Calu3 (cell line): ENCODE results near the gene PRSS38. TPM values are rescaled to one million over a fixed set of nuclear protein-coding genes. Genes with fewer than 3 reads are reported as not detected.

Source experiments
- BruUV-seq: library from RNA; stranded (reverse); fragments of 400-500 nt; replicated peaks from 2 replicates; lab custom pipeline; 2021; lab: Mats Ljungman, UMichigan
- CTCF ChIA-PET: fragments of 300-600 bp; sonication (Branson Sonifier 250); formaldehyde crosslinking; loops from one replicate; lab custom pipeline; 2022; ENCODE audit warnings: antibody characterized with exemption; lab: Charles Lee
- DNase-seq: peaks from one replicate; pipeline ENCODE4 v3.0.0; 2022
- H3K27ac Mint-ChIP-seq: one replicate; pipeline ENCODE4 v1.8.0; 2022; ENCODE audit warnings: mixed read lengths; ENCODE audit not compliant: unreplicated experiment
- H3K27me3 Mint-ChIP-seq: one replicate; pipeline ENCODE4 v1.8.0; 2022; ENCODE audit warnings: mixed read lengths; ENCODE audit not compliant: unreplicated experiment
- H3K36me3 Mint-ChIP-seq: one replicate; pipeline ENCODE4 v1.8.0; 2022; ENCODE audit warnings: mild to moderate bottlenecking, moderate library complexity, mixed read lengths; ENCODE audit not compliant: insufficient read depth, unreplicated experiment
- H3K4me1 Mint-ChIP-seq: one replicate; pipeline ENCODE4 v1.8.0; 2022; ENCODE audit warnings: mild to moderate bottlenecking, low read depth, mixed read lengths; ENCODE audit not compliant: unreplicated experiment
- H3K4me3 Mint-ChIP-seq: one replicate; pipeline ENCODE4 v1.8.0; 2022; ENCODE audit warnings: mild to moderate bottlenecking, low read depth, moderate library complexity, mixed read lengths; ENCODE audit not compliant: unreplicated experiment
- H3K9me3 Mint-ChIP-seq: one replicate; pipeline ENCODE4 v1.8.0; 2022; ENCODE audit warnings: low read depth, mixed read lengths; ENCODE audit not compliant: unreplicated experiment
- intact Hi-C: fragments of 100-400 bp; cut with micrococcal nuclease; formaldehyde crosslinking; loops from one replicate; pipeline ENCODE4 v1.10.0; 2022; ENCODE audit not compliant: unreplicated experiment
- total RNA-seq: library from RNA; stranded (reverse); gene quantifications from 2 replicates; pipeline ENCODE4 v1.2.3, GENCODE V29; 2022
- TF ChIP-seq, protein P1 (sequence below): fragments of 200-600 bp; IDR thresholded peaks from one replicate; pipeline ENCODE4 v1.8.0; 2022; ENCODE audit warnings: antibody characterized with exemption; ENCODE audit not compliant: unreplicated experiment

Gene PRSS38
- total RNA-seq, 1 experiment from 2014 or later, result not detected

DNA sequence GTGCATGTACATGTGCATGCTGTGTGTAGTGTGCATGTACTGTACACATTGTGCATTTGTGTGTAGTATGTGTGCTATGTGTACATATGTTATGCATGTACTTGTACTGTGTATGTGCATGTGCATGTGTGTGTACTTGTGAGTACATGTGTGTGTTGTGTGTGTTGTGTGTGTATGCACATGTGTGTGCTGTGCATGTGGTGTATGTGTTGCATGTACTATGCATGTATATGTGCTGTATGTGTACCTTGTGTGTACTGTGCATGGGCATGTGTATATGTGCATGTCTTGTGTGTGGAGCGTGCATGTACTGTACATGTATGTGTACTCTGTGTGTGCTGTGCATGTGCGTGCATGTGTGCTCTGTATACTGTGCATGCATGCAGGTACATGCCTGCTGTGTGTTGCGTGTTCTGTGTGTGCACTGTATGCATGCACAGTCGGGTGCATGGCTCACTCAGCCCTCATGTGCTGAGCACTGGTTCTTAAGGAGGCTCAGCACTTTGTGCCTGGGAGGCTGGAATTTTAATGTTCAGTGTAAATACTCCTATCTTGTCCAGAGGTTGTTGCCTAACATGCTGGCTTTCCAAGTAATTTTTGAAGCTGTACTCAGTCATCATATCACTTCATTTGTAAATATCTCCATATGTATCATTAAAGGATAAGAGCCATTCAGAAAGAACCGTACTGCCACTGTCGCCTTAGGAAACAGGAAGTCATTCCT is 47.9 kb upstream of the PRSS38 start:
- intact Hi-C loops, result no loop called here
- CTCF ChIA-PET, result no interaction called here
- no peaks in the 10 kb centered on the region for H3K9me3 Mint-ChIP-seq
- no peak for DNase-seq
- H3K36me3 Mint-ChIP-seq, result no peaks in the 10 kb centered on the region
- no peak overlapping the region for H3K4me3 Mint-ChIP-seq
- H3K27ac Mint-ChIP-seq, result no peak overlapping the region
- peaks cover 4% of the 10 kb centered on the region for H3K4me1 Mint-ChIP-seq
- no TSS peak for BruUV-seq
- H3K27me3 Mint-ChIP-seq, result no peaks in the 10 kb centered on the region
- TF ChIP-seq, protein P1, sequence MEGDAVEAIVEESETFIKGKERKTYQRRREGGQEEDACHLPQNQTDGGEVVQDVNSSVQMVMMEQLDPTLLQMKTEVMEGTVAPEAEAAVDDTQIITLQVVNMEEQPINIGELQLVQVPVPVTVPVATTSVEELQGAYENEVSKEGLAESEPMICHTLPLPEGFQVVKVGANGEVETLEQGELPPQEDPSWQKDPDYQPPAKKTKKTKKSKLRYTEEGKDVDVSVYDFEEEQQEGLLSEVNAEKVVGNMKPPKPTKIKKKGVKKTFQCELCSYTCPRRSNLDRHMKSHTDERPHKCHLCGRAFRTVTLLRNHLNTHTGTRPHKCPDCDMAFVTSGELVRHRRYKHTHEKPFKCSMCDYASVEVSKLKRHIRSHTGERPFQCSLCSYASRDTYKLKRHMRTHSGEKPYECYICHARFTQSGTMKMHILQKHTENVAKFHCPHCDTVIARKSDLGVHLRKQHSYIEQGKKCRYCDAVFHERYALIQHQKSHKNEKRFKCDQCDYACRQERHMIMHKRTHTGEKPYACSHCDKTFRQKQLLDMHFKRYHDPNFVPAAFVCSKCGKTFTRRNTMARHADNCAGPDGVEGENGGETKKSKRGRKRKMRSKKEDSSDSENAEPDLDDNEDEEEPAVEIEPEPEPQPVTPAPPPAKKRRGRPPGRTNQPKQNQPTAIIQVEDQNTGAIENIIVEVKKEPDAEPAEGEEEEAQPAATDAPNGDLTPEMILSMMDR, result no peak

DNA sequence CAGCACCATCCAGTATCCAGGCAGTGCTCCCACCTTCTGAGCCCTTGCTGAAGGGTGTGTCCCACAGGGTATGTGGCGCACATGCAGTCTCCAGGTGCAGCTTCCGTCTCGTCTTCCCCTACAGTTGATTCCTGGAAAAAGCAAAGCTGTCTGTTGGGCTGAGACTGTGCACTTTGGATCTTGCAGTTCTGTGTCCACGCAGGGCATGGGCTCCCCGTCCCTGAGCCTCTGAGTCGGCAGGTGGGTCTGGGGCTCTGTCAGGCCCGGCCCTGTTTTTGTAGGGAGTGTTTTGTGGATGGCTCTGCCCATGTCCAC is 47.4 kb upstream of the PRSS38 start:
- no peaks in the 10 kb centered on the region for H3K36me3 Mint-ChIP-seq
- intact Hi-C loops, result no loop called here

DNA sequence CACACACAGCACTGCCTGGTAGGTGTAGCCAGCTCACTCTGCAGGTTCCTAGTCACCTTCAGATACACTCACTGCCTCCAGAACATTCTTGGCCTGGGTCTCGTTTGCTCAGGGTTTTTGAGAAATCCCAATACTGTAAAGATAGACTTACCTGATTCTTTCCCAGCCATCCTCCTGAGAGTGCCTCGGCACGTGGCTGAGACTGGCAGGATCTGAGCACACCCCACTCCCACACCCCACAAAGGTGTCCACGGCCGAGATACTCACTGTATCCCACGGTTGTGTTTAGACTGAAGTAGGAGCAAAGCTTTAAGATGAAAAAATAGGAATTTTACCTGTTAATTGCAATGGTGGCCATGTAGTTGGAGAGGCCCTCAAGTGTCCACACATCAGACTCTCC is 46.8 kb upstream of the PRSS38 start:
- intact Hi-C loops, result no loop called here
- H3K4me1 Mint-ChIP-seq, result no peaks in the 10 kb centered on the region
- no peak for DNase-seq
- no peaks in the 10 kb centered on the region for H3K9me3 Mint-ChIP-seq
- BruUV-seq, result no TSS peak
- H3K27ac Mint-ChIP-seq, result no peak overlapping the region
- TF ChIP-seq, protein P1, result no peak
- CTCF ChIA-PET, result no interaction called here
- H3K4me3 Mint-ChIP-seq, result no peak overlapping the region
- no peaks in the 10 kb centered on the region for H3K27me3 Mint-ChIP-seq
- no peaks in the 10 kb centered on the region for H3K36me3 Mint-ChIP-seq

More for the DNA sequence above, 47.4 kb upstream of the PRSS38 start:
- Mint-ChIP-seq H3K27me3 (no peaks in the 10 kb centered on the region), H3K4me1 (no peaks in the 10 kb centered on the region), H3K4me3 (no peak overlapping the region), H3K9me3 (no peaks in the 10 kb centered on the region), H3K27ac (no peak overlapping the region)
- DNase-seq, result no peak
- TF ChIP-seq, protein P1, result no peak
- no TSS peak for BruUV-seq
- CTCF ChIA-PET, result no interaction called here

DNA sequence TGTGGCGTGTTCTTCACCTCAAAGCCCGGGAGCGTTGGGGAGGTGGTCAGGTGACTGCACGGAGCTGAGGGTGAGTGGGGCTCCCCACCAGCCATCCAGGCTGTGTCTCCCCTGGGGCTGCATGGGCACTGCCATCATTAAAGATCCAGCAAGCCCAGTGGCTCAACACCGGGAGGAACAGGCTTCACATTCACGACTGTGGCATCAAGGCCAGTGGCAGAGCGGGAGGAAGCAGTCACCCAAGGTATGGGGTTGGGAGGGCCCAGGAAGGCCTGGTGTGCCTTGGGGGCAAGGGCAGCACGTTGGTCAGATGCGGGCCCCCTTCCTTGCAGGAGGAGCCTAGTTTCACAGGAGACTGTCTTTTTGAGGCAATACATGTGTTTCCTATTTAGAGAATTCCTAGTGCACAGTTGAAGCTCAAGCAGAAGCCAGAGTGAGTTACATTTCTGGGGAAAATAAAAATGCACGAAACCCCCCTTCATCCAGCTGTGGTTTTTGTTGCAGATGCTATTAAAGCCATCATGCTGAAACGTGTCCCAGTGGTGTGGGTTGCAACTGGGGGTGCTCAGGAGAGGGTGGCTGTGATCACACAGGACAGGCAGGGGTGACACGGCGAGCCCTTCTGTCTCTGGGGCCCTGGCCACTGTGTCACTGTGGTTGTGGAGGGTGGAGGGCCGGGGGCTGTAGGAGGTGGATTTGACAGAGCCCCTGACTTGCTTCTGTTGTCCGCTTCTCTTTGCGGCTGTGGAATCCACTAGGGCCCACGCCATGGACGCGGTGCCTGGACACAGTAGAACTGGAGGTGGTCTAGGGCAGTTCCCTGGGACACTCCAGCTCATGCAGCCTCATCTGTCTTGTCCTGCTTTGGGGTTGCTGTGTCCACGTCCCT is 46.2 kb upstream of the PRSS38 start:
- TF ChIP-seq, protein P1, result no peak
- DNase-seq, result no peak
- CTCF ChIA-PET, result no interaction called here
- intact Hi-C loops, result no loop called here
- H3K27me3 Mint-ChIP-seq, result no peaks in the 10 kb centered on the region
- no peak overlapping the region for H3K4me3 Mint-ChIP-seq
- no peaks in the 10 kb centered on the region for H3K36me3 Mint-ChIP-seq
- no peak overlapping the region for H3K27ac Mint-ChIP-seq
- H3K4me1 Mint-ChIP-seq, result no peaks in the 10 kb centered on the region
- no peaks in the 10 kb centered on the region for H3K9me3 Mint-ChIP-seq
- no TSS peak for BruUV-seq
